HG02938 (cell line): ENCODE results near the gene SLC25A13.
"Not testable (repeated sequence)": the region's sequence is repeated elsewhere in the genome, so short reads cannot be mapped to it uniquely, and the experiment has no call there.

Experiments
- ATAC-seq: cut with Tn5 transposase; IDR thresholded peaks from one replicate; pipeline ENCODE4 v1.9.1; 2021; ENCODE audit warnings: mild to moderate bottlenecking, moderate library complexity; ENCODE audit not compliant: unreplicated experiment

SLC25A13 gene

GRCh38 chr7:96174812-96175211 is 147.1 kb downstream of the SLC25A13 start:
- ATAC-seq: no peak

- ATAC-seq: no peak
Observed at GRCh38 chr7:96173781-96174180, 148.1 kb downstream of the SLC25A13 start.

- ATAC-seq: no peak
Observed at GRCh38 chr7:96169439-96169838, 152.5 kb downstream of the SLC25A13 start.

GRCh38 chr7:96167424-96167823 is 154.5 kb downstream of the SLC25A13 start:
- ATAC-seq: no peak

GRCh38 chr7:96161897-96162296 is 160.0 kb downstream of the SLC25A13 start:
- ATAC-seq: no peak

- ATAC-seq: no peak
Observed at GRCh38 chr7:96157856-96158255, 164.0 kb downstream of the SLC25A13 start.

GRCh38 chr7:96154506-96154905 is 167.4 kb downstream of the SLC25A13 start:
- not testable (repeated sequence) for ATAC-seq

- no peak for ATAC-seq
Observed at GRCh38 chr7:96152706-96153105, 169.2 kb downstream of the SLC25A13 start.

- ATAC-seq: no peak
Observed at GRCh38 chr7:96151889-96152288, 170.0 kb downstream of the SLC25A13 start.

- no peak for ATAC-seq
Observed at GRCh38 chr7:96144260-96144526, 177.7 kb downstream of the SLC25A13 start.

- no peak for ATAC-seq
Observed at GRCh38 chr7:96143495-96144259, 178.2 kb downstream of the SLC25A13 start.

GRCh38 chr7:96136600-96137239 is 185.2 kb downstream of the SLC25A13 start:
- ATAC-seq: no peak

GRCh38 chr7:96135241-96135640 is 186.7 kb downstream of the SLC25A13 start:
- no peak for ATAC-seq

- no peak for ATAC-seq
Observed at GRCh38 chr7:96131525-96131924, 190.4 kb downstream of the SLC25A13 start.

- no peak for ATAC-seq
Observed at GRCh38 chr7:96127746-96128145, 194.2 kb downstream of the SLC25A13 start.

- ATAC-seq: no peak
Observed at GRCh38 chr7:96126382-96126781, 195.5 kb downstream of the SLC25A13 start.

GRCh38 chr7:96122746-96123145 is 199.2 kb downstream of the SLC25A13 start:
- no peak for ATAC-seq

GRCh38 chr7:96121752-96122151 is 200.1 kb downstream of the SLC25A13 start:
- no peak for ATAC-seq

GRCh38 chr7:96120445-96121225 is 201.3 kb downstream of the SLC25A13 start:
- no peak for ATAC-seq

GRCh38 chr7:96118449-96119001 is 203.4 kb downstream of the SLC25A13 start:
- ATAC-seq: no peak

GRCh38 chr7:96116173-96116572 is 205.7 kb downstream of the SLC25A13 start:
- no peak for ATAC-seq

- ATAC-seq: no peak
Observed at GRCh38 chr7:96114190-96114589, 207.7 kb downstream of the SLC25A13 start.
